ENCODE results near the gene RGS21.
"Not testable (repeated sequence)": the region's sequence is repeated elsewhere in the genome, so short reads cannot be mapped to it uniquely, and the experiment has no call there.

Gene RGS21, protein sequence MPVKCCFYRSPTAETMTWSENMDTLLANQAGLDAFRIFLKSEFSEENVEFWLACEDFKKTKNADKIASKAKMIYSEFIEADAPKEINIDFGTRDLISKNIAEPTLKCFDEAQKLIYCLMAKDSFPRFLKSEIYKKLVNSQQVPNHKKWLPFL

GRCh38 chr1:192316942-192317450, at the start of gene RGS21:
Gene RGS21, plus strand, starts transcription at chr1:192316992. Its CDS starts 26,045 bp downstream, at chr1:192343037.
- no peak for DNase-seq

- DNase-seq: no peak
Measured at GRCh38 chr1:192268468-192269052, 48.2 kb upstream of the RGS21 start.

DNA sequence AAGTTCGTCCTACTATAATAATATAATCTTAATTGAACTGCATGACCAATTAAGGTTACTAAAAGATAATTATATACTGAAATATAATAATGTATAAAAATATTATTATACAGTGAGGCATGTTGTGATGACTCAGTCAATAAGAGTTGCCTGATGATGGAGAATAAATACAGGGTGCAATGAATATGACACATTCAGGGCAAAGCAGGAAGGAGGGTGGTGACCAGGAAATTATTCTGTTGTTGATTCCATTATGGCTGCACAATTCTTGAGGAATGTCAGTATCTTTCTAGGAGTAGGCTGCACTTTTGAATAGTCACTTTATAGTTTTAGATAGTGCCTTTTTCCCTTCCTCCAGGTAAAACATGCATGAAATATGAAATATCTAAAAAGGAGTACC, 46.4 kb upstream of the RGS21 start:
- DNase-seq: no peak

DNA sequence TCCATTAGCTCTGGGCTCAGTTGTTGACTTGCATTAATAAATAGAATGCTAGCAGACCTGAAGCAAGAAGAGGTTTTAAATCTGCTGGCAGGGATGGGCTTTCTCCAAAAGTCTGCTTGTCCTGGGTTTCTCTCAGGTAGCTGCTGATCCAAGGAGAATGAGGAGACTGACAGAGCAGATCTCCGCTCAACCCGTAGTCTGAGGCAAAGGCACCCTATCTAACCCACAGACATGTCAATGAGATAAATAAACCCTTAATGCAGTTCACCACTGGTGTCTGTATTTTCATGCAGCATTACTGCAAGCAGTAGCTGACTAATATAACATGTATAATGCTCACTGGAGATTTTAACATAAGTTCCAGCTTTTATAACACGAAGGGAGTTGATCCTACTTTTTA, 44.1 kb upstream of the RGS21 start:
- no peak for DNase-seq

- DNase-seq: no peak
Measured at GRCh38 chr1:192274588-192274987, 42.2 kb upstream of the RGS21 start.

GRCh38 chr1:192277635-192278034, 39.2 kb upstream of the RGS21 start:
- DNase-seq: no peak

DNA sequence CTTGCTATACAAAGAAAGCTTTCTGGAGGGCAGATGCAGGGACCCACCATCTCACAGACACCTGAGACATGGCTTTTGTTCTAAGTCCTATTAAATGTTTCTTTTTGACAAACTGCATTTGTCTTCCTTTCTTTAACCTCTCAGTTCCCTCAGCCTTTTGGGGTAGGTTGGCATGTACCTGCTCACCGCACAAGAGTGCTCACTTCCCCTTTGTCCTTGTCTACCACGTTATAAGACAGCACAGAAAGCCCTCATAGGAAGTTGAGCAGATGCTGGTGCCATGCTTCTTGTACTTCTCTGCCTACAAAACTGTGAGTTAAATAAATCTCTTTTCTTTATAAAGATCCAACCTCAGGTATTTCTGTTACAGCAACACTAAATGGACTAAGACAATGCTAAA, 31.9 kb upstream of the RGS21 start:
- DNase-seq: no peak

DNA sequence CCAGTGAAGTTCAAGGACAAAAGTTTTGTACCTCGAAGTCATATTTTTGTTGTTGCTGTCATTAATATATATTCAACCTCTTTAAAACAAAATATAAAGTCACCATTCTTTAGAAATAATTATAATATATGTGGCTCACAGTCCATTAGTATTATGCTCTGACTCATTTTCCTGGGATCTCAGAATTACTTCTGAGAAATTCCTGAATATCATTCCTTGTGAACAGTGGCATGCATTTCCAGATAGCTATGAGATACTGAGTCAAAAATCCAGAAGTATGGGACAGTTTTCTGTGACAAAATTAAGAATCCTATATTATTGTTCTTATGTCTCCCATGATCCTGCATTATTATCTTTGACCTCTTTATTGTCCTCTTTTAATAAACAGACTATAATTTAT, 13.8 kb upstream of the RGS21 start:
- no peak for DNase-seq

DNA sequence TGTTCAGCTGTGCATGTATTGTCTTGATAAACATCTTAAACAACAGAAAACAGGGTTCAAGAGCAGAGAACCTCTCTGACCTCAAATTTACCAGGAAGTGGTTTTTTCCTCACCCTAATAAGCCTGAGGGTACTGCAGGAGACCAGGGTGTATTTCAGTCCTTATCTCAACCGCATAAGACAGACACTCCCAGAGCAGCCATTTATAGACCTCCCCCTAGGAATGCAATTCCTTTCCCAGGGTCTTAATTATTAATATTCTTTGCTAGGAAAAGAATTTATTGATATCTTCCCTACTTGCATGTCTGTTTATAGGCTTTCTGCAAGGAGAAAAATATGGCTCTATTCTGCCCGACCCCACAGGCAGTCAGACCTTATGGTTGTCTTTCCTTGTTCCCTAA, 8.5 kb upstream of the RGS21 start:
- not testable (repeated sequence) for DNase-seq

DNA sequence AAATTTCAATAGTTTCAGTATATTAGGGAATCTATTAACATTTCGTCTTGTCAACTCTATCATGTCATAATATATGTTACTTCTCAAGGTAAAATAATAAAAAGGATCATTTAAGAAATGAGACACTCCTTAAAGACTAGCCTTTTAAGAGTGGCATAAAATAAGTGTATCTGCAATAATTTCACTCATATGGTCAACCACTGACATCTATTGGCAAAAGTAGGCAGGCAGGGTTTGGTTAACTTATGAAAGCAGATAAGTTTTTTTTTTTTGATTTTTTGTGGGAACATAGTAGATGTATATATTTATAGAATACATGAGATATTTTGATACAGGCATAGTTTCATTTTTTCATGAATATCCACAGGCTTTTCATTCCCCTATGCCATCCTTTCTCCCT, 5.5 kb upstream of the RGS21 start:
- peak; percentile 8 for DNase-seq

DNA sequence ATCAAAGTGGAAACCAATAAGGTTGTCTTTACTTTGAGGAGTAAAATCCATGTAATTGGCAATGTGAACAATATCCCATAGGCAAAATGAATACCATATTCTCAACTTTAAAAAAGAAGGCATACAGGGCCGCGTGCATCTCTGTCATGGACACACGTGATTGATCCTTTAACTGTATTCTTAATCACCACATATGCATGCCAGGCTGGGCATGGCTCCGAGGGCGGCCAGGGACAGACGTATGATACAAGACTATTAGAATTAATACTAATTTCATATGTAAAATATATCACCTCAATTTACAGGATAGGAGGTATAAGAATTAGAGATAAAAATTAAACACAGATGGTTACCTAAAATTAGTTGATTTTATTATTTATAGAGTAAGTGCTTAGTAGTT, 11.2 kb downstream of the RGS21 start:
- DNase-seq: no peak

- DNase-seq: no peak
Measured at GRCh38 chr1:192342842-192343241, 26.1 kb downstream of the RGS21 start.

GRCh38 chr1:192343344-192343743, 26.6 kb downstream of the RGS21 start:
- no peak for DNase-seq

- no peak for DNase-seq
Measured at GRCh38 chr1:192349314-192349713, 32.5 kb downstream of the RGS21 start.

DNA sequence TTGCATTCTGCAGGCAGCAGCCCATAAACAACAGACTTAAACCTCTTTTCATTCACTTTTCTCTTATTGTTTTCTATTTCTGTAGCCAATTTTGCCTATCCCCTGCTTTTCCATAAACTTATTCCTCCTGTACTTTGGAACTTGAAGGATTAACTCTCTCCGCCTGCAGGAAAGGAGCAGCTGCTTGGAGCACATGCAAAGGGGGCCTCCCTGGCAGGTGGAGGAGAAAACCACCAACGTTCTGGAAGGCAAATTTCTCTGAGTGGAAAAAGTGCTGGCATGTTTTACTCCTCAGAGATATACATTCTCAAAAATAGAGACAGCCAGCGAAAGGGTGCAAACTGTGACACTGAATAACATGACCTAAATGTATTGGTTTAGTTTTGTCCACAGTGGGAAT, 33.6 kb downstream of the RGS21 start:
- no peak for DNase-seq

DNA sequence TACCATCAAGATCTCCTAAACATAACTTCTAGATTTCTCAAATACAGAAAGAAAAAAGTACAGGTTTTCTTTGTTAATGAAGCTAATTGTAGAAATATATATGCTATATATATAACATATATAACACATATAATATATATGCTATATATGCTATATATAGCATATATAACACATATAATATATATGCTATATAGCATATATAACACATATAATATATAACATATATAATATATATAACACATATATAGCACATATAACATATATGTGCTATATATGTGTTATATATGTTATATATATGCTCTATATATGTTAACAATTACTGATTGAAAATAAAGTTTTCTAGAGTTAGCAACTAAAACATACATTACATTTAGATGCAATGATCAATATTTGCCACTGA, 34.8 kb downstream of the RGS21 start:
- DNase-seq: no peak

- no peak for DNase-seq
Measured at GRCh38 chr1:192357924-192358323, 41.1 kb downstream of the RGS21 start.

DNA sequence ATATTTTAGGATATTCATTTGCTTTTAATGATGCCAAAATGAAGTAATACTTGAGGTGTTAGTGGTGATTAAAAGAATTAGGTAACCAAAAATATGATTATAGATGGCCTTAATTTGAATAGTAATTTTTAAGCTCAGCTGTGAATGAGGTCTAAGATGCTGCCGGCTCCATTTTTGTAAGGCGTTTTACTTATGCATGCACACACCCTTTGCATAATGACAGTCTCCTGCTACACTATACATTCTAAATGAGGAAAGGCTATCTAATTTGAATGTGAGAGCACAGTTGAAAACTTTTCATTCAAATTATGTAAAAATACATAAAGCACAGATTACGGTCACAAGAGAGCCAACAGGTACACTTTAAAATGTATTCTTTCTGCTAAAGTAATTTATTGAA, 41.6 kb downstream of the RGS21 start:
- DNase-seq: no peak

GRCh38 chr1:192358822-192359221, 42.0 kb downstream of the RGS21 start:
- DNase-seq: no peak

- no peak for DNase-seq
Measured at GRCh38 chr1:192363177-192363576, 46.4 kb downstream of the RGS21 start.

- no peak for DNase-seq
Measured at GRCh38 chr1:192367436-192367835, 50.6 kb downstream of the RGS21 start.

DNA sequence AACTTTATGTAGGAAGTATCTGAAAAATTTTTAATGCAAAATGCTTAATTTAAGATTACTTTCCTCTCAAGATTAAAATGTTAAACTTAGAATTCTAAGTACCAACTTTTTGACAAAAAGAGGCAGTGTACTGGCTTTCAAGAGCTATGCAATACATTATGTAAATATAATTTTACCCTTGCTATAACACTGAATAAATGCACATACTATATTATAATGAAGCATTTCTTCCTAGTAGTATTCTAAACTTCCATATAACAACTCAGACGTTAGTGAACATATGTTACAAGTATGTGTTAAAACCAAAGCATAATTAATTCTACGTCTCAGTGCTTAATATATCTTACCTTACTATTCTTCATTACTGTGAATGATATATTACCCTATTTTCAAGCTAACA, 58.5 kb downstream of the RGS21 start:
- DNase-seq: no peak

- no peak for DNase-seq
Measured at GRCh38 chr1:192376374-192376773, 59.6 kb downstream of the RGS21 start.

GRCh38 chr1:192378276-192378675, 61.5 kb downstream of the RGS21 start:
- no peak for DNase-seq

GRCh38 chr1:192378878-192379277, 62.1 kb downstream of the RGS21 start:
- DNase-seq: no peak

Data from NCI-H2081 treated with DMSO at 0.1 percent for 48 hours (cell line).